ENCODE measurements around the gene LTBP1.

The LTBP1 gene

DNA sequence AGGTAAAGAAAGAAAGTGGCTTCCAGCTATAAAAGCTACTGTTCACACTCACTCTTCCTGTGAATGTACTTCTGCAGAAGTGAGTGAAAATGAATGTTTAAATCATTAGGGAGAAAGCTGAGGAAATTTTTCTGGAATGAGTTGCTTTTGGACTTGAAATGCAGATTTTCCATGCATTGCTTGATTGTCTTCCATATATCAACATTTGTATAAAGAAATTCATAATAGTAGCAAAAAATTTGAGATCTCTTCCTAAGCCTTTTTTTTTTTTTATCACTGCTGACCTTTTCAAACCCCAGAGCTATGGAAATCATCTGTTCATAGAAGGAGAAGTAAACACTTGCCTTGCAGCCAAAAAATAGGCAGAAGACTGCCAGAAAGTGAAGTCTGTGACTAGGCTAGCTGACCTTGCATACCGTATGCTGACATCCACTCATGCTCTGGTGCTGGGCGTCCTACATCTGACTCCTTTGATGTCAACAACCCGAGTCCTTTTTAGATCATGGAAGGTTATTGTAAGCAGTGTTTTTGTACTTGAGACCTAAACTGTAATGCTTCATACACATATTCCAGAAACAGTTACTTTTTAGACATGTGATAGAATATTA is 375.2 kb downstream of the LTBP1 start:
- DNase-seq = no peak

DNA sequence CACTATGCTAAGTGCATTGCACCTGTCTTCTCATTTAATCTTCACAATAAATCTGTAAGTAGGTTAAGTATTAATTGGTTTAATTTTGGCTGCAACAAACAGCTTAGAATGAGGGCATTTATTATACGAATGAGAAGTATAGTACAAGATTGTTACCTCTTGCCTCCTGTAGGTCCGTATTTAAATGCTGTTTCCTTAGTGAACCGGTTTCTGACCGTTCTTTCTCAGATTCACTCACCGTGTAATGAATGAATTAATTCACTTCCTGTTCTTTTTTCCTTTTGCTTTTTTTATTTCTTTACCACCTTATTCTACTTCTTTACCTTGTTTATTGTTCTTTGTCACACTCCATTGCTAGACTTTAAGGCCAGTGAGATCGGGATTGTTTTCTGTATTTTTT is 375.9 kb downstream of the LTBP1 start:
- DNase-seq = no peak

DNA sequence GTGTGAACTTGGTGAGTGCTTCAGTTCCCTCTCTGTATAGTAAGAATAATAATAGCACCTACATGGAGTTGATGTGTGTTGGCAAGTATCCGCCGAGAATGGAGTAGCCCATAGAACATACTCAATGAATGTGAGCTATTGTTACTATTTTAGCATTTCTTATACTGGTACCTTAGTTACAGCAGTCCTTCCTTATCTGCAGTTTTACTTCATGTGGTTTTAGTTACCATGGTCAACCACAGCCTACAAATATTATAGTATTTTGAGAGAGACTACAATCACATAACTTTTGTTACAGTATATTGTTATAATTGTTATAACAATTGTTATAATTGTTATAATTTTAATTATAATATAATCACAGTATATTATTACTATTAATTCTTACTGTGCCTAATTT is 377.2 kb downstream of the LTBP1 start:
- no peak for DNase-seq

DNA sequence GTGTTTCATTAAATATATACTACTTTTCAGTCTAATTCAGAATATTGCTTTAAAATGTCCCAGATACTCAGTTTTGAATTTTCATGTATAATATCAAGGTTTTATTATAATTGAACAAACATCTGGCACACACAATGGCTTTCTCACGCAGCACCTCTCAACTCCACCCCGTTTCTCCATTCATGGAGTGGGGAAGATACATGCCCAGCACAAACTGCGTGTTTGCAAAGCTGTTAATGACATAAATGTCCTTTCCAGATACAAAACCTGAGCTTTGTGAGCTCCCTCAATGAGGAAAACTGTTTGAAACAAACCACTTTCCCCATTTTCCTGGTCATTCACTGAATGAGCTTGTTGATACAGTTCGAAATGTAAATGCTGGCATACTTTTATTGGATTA is 379.3 kb downstream of the LTBP1 start:
- no peak for DNase-seq

DNA sequence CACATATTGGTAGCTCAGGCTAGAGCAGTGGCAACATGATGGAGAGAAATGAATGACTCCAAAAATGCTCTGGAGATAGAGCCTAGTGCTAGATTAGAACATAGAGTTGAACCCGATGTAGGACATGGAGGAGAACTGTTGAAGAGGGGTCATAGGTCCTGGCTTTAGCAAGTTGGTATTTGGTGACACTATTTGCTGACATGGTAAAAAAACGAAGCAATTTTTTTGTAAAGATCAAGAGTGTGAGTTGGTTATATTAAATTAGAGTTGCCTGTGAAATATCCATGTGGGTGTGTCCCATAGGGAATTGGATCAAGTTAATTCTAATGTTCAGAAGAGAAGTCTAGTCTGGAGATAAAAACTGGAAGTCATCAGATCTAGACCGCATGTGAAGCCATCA is 386.7 kb downstream of the LTBP1 start:
- no peak for DNase-seq

DNA sequence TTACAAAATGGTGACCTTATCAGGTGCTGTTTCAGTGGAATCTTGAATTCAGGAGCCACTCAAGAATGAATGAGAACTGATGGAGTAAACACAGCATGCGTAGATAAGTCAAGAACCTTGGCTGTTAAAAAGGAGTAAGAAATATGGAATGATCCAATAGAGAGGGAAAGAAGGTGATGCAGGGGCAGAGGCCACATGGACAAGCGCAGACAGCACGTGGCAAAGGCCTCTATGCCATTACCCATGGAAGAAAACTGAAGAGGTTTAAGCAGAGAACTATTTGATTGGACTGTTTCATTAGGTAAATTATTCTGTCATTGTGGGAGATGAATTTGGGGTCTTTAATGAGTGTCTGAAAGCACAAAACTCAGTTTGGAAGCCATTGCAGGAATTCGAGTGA is 387.3 kb downstream of the LTBP1 start:
- no peak for DNase-seq

DNA sequence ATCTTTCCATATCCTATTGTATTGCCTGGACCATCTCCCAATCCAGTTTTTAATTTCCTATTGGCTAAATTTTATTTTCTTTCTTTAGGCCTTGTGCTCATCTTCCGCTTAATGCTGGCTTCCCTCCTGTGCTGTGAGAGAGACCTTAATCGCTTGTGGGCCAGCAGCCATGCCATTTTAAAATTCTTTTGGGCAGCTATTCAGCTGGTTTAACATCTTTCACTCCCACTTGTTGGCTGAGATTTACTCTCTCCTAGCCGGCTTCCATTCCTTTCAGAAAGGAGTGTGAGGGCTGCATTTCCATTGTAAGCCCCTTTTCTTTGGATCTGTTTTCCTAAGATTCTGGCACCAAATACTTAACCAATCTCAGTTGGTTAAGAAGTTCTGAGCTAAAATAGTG is 388.8 kb downstream of the LTBP1 start:
- DNase-seq = no peak

DNA sequence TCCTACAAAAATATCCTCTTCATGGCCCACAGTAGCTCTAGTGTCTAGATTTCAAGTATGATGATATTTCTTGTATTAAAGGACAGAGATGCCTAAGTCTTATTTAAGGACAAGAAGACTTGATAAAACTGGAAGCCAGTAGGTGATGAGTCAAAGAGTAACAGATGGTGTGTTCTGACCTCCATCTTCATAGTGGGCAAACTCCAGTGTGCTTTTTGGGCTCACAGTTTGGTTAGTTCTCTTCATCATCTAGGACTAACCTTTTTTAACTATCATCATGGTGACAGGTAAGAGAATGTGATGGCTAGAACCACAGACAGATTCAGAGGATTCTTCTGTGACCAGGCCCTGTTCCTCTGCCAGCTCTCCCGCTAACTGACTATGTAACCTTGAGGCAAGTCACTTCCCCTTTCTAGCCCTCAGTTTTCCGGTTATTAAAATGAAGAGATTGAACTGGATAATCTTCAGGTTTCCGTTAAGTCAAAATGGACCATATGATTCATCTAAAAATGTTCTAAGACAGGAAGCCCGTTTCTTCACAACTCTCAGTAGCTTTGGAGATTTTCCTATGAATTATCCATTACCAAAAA is 389.4 kb downstream of the LTBP1 start:
- DNase-seq = no peak

DNA sequence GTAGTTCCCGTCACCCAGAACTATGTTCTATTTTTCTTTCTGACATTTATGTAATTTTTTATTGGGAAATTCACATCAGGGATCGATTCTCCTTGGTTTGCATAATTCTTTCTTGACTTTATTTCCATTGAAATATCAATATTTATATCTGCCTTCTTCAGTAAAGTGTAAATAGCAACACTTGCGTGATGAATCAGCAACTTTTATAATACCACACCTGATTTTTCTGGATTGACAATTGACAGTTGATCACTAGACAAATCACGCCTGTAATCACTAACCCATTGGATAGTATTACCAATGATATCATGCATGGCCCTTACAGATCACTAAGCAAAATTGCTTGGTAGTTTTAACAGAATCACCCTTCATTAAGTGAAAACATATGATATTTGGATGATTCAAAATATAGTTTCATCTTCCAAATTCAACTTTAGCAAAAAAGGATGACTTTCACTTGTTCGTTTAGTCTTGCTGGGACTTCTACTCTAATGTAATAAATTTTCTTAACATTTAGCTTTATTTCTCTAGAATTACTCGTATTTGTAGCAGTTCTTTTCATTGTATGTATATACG is 390.7 kb downstream of the LTBP1 start:
- DNase-seq = no peak

DNA sequence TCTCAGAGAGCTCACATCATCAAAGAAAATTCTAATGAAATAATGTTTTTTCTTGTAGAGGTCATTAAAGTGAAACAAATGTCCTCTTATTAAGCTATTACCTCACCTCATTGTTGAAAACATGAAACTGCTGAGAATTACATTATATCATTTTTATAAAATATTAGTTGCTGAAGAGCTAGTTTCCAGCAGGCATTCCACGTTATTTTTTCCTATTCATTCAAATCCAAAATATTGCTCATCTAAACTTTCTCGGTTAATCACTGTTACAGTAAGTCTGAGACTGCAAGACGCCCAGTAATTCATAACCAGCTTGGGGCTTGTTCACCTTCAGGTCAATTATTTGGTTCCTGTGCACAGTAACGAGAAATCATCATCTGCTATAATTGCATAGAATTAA is 391.2 kb downstream of the LTBP1 start:
- no peak for DNase-seq

DNA sequence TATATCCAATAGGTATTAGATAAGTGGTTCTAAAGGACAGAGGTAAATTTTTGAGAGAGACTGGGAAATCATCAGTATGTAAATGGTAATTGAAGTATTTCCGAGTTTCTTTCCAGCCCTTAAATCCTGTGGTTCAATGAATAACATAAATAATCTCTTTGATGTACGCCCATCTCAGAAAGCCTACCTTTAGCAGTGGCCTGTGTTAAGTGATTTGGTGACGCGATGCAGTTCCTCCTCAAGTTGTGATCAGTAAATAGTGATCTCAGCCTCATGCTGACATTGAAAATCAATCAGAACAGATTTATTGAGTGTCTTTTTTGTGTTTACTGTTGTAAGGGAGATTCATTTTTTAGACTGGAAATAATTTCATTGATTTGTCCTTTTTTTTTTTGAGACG is 392.5 kb downstream of the LTBP1 start:
- no peak for DNase-seq

DNA sequence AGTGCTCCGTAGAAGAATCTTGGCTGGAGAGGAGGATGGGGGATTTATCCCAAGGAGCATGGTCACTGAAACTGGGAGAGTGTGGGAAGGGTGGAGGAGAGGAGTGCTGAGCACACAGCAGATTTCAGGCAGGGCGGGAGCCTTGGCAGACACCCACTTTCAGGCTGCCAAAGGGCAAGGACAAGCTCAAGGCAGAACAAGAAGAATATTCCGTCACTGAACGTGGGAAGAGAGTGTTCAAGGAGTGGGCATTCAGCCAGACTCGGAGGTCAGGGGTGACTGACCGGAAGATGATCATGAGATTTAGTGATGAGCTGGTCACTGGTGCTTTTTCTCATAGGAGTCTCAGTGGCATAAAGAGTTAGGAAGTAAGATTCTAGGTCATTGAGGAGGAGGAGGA is 393.5 kb downstream of the LTBP1 start:
- DNase-seq = no peak

DNA sequence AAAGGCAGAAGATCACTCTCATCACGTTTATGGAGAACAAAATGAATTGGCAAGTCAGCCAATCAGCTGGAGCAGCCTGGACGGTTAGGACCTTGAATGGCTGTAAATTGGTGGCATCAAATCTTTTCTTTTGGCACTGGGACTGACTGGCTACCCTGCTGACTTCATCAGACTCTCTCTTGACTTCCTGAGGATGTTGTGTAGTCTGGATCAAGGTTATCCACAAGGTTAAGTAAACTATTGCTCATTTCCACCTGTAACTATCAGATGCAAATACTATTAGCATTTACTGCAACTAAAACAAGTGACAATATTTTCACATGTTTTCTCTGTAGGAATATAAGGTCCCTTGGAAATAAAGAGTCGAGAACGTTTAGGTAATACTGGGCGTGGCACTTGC is 395.4 kb downstream of the LTBP1 start:
- DNase-seq = no peak

DNA sequence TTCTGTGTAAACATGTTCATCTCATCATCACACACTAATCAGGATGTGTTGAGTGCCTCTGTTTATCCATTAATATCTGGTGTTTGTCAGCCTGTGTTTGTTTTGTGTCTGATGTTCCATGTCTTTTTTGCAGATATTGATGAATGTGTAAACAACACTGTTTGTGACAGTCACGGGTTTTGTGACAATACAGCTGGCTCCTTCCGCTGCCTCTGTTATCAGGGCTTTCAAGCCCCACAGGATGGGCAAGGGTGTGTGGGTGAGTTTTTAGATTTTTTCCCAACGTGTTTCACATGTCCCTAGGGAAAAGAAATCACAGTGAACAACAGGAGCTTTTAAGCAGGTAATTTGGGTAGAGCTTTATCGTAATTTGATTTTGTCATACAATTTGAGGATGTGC is 396.0 kb downstream of the LTBP1 start:
- DNase-seq = no peak

DNA sequence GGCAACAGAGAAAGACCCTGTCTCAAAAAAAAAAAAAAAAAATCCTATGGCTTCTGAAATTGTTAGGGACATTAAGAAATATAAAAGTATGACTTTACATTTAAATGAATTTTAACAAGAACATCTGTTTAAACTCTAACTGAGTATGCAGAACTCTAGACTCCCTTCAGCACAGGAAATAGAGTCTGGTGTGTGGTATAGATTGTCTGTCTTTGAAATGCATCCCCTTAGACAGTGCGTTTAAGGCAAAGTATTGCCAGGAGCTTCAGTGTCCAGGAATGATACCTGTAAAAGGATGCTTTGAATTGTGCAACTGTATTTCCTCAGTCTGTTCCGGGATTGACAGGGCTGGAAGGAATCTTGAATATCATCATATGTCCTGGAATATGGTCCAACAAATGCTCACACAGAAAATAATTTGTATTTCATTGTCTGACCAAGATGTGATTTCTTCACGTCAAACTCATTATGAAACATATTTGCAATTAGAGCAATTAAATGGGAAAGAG is 396.7 kb downstream of the LTBP1 start:
- DNase-seq = no peak

DNA sequence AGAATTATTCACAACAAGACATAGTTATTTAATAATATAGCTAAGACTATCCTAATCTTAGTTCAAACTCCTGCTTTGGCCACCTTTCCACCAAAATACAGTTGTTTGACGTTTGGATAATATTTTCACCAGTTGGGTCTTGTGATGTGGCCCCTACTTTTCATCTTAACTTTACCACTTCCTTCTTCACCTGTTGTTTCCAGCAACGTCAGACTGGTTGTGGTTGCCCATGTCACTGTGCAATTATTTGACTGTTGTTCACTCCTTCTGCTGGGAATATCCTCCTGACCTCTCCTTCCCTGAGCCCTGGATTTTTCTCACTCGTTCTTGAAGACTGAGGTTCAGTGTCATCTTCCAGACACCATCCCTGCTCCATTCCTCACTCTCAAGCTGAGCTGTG is 397.5 kb downstream of the LTBP1 start:
- DNase-seq = no peak

DNA sequence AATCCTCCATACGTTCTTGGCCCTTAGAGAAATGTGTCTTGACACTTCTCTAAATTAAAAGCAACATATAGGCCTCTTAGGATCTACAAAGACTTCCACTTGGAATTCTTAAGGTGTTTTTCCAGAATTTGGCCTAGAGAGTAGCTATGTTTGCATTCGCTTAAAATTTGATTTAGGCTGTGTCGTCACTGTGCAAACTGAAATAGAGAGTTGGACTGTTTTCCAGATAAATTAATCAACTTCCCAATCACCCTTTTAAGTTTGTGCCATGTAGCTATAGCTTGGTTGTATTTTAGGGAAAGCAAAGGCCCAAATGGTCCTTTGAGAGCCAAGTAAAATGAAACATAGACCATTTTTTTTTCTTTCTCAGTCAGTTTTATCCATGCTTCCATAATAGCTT is 401.1 kb downstream of the LTBP1 start:
- no peak for DNase-seq

DNA sequence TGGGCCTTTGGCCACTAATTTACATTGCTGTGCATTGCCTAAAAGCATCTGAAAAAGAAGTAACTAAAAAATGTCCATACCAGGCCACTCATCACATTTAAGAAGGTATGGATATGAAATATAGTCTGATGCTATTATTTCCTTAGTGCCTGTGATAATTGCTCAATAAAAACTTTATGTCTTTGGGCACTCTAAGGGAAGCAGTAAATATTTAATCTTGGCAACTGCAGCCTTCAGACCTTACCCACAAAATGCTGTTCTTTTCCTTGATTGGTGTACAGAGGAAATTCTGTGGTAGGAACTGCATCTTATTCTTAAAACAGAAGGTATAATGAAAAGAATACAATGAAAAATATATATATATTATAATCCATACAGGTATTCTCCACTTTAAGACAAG is 403.9 kb downstream of the LTBP1 start:
- DNase-seq = no peak

DNA sequence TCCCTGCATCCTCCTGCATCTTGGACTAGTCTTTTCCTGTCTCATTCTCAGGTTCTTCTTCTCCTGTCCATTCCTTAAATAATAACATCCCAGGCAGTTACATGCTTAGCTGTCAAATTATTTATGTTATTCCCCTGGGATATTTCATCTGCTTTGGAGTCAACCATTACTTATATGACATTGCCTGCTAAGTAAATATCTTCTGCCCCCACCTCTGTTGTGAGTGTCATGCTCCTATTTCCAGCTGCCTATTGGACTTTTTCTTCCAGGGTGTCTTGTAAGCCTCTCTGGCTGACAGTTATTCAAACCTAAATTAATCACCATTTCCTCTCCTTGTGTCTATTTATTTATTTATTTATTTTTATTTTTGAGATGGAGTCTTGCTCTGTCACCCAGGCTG is 405.0 kb downstream of the LTBP1 start:
- DNase-seq = no peak

DNA sequence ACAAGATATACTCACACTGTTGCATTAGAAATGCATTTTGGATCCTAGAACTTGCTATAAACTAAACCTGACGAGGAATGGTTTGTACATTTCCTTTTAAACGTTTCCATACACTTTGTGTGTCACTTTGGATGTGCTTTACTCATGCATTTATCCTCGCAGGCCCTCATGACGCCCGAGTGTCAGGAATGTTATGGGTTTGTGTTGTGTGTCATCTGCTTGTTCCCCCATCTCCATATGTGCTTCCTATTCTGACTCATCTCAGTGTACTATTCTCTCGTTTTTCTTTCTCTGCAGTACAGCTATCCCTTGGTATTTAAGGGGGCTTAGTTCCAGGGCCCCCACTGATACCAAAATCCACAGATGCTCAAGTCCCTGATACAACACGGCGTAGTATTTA is 408.2 kb downstream of the LTBP1 start:
- no peak for DNase-seq

DNA sequence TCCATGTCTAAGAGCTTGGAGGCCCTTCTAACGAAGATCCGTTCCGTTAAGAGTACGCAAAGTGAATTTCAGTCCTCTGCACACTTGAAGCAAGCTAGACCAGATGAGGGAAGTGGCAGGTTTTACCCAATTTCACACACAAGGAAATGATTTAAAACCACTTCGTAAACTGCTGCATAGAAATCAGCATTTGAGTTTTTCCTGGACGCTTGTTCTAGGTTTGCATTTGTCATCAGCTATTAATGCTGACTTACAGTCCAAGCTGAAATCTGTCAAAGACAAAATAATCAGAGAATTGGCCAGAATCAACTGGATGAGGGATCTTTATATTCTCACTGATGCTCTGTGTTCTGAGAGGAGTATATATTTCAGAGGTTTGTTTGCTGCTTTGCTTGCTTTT is 412.1 kb downstream of the LTBP1 start:
- no peak for DNase-seq

DNA sequence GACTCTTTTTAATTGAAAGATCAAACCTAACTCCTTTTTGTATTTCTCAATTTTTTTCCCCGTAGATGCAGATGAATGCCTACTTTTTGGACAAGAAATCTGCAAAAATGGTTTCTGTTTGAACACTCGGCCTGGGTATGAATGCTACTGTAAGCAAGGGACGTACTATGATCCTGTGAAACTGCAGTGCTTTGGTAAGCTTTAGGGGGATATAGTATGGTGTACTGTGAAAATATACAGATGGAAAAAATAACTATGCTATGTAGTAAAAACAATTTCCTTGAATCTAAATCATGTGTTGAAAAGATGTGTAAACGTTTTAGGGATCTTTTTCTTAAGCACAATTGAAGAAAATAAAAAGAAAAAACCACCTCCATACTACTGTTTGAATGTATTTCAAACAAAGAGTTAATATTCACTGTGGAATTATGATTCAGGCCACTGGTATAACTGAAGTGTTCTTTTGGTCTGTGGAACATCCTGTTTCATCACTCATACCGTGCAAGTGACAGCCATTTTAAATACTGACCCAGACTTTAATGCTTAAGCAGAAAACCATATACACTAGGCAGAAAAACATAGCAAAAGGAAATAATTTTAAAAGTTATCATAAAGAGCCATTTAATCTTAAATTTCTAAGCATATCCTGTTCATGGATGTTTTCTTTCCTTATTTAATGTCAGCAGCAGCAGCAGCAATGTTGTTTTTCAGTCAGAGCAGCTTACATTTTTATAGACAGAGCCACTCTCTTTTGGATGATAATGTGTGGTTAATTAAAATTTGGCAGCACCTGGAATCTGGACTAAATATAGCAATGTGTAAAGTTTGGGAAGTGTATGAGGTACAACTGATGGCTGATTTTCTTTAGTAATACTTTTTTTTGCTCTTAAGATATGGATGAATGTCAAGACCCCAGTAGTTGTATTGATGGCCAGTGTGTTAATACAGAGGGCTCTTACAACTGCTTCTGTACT is 416.9 kb downstream of the LTBP1 start:
- DNase-seq = no peak

DNA sequence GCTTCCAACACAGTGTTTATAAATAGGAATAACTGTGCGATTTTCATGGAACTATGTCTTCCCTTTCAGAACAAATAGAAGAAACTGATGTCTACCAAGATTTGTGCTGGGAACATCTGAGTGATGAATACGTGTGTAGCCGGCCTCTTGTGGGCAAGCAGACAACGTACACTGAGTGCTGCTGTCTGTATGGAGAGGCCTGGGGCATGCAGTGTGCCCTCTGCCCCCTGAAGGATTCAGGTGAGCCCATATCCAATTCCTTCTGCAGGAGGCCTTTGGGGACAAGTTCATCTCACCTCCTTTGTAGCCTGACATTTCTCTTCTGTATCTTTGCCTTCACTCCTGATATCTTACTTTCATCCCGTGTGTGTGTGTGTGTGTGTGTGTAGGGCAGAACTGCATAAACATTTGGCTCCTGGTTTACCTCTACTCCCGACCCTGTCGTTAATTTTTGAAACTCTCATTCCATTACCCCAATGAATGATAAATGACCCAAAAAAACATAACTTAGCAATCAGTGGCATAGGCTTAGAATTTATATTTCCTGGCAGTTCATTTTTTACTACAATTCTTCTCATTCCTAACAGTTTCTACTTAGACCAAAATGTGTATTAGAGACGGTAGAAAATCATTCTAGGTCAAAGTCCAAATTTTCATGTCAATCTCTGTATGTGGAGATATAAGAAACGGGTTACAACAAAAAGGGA is 418.7 kb downstream of the LTBP1 start:
- DNase-seq = no peak

Measured in NCI-H1436 treated with DMSO at 0.1 percent for 48 hours (cell line).